Measurements from ENCODE around the gene DEFB131B.
"Not testable (repeated sequence)": the region's sequence is repeated elsewhere in the genome, so short reads cannot be mapped to it uniquely, and the experiment has no call there.

Gene DEFB131B

GRCh38 chr11:71878059-71878458, at the start of gene DEFB131B:
DEFB131B (plus strand) TSS chr11:71878453; CDS start chr11:71878453, 0 bp downstream.
- not testable (repeated sequence) for DNase-seq

DNA sequence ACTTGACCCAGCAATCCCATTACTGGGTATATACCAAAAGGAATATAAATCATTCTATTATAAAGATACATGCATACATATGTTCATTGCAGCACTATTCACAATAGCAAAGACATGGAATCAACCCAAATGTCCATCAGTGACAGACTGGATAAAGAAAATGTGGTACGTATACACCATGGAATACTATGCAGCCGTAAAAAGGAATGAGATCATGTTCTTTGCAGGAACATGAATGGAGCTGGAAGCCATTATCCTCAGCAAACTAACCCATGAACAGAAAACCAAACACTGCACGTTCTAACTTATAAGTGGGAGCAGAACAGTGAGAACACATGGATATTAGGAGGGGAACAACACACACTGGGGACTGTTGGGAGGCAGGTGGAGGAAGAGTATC, 49.0 kb upstream of the DEFB131B start:
- not testable (repeated sequence) for DNase-seq

DNA sequence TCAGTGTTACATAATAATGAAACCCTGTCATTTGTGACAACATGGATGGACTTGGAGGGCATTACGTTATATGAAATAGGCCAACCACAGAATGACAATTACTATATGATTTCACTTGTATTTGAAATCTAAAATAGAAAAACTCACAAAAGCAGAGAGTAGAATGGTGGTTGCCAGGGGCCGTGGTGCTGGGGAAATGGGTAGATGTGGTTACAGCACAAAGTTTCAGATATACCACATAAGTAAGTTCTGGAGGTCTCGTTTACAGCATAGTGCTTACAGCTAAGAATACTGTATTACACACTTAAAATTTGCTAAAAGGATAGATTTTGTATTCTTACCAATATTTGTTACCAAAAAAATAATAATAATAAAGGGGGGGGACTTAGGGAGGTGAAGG, 48.6 kb upstream of the DEFB131B start:
- DNase-seq, result not testable (repeated sequence)

- DNase-seq, result not testable (repeated sequence)
Observed at GRCh38 chr11:71832811-71833210, 45.4 kb upstream of the DEFB131B start, which contains the start of gene DEFB108B. DEFB108B (plus strand) TSS chr11:71833200; CDS start chr11:71833200, 0 bp downstream.

DNA sequence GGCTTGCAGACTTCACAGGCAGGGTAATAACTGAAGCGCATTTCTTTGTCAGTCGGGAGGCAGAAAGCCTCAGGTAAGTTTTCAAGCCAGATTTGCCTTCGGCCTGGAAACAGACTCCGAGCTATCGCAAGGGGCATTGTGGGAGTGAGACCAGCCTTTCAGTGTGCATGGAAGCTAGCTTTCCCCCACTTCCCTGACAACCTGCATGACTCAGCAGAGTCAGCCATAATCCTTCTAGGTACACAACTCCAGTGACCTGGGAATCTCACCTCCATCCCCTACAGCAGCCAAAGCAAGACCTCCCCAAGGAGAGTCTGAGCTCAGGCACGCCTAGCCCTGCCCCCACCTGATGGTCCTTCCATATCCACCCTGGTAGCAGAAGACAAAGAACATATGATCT, 35.5 kb upstream of the DEFB131B start:
- DNase-seq, result not testable (repeated sequence)

GRCh38 chr11:71843355-71843754, 34.9 kb upstream of the DEFB131B start:
- DNase-seq, result not testable (repeated sequence)

- no peak for DNase-seq
Observed at GRCh38 chr11:71843858-71844257, 34.4 kb upstream of the DEFB131B start.

GRCh38 chr11:71853895-71854294, 24.4 kb upstream of the DEFB131B start:
- not testable (repeated sequence) for DNase-seq

- peak; percentile 13 to 38 (median 38) for DNase-seq
Observed at GRCh38 chr11:71855880-71856279, 22.4 kb upstream of the DEFB131B start.

DNA sequence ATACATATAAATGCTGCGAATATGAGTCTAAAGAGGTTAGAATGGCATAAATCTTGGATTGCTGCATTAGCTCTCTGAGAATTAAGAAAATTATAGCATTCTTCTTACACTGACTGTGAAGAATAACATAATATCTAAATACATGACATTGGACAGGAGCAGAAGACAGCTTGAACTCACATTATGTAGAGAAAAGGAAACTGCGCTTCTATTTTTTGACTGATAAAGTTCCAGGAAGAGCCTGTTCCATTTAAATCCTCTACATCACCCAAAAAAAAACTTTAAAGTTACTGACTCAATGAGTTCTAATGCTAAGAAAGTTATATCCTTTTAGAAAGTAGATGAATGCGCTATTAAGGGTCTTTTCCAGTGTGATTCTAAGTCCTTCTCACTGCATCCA, 17.4 kb upstream of the DEFB131B start:
- not testable (repeated sequence) for DNase-seq

GRCh38 chr11:71863978-71864627, 14.2 kb upstream of the DEFB131B start:
- DNase-seq, result peak; percentile 52 to 67 (median 63)

- not testable (repeated sequence) for DNase-seq
Observed at GRCh38 chr11:71867209-71867608, 11.0 kb upstream of the DEFB131B start.

DNA sequence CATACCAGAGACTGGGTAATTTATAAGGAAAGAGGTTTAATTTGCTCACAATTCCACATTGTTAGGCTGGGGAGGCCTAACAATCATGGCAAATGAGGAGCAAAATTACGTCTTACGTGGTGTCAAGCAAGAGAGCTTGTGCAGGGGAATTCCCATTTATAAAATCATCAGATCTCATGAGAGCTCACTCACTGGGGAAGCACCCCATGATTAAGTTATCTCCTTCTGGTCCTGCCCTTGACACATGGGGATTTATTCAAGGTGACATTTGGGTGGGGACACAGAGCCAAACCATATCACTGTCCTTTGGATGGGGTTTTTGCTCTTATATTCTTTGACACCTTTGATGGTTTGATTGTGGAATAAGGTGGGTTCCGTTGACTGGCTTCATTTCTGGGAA, 8.3 kb upstream of the DEFB131B start:
- DNase-seq, result peak; percentile 28 to 42 (median 41)

DNA sequence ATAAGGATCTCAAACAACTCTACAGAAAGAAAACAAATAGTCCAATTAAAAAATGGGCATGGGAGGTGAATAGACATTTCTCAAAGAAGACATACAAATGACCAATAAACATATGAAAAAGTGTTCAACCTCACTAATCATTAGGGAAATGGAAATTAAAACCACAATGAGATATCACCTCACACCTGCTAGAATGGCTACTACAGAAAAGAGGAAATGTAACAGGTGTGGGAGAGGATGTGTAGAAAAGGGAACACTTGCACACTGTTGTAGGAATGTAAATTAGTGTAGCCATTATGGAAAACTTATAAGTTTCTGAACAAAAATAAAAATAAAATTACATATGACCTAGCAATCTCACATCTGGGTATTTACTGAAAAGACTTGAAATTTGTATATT, 7.6 kb upstream of the DEFB131B start:
- not testable (repeated sequence) for DNase-seq

- DNase-seq, result not testable (repeated sequence)
Observed at GRCh38 chr11:71876262-71876661, 2.0 kb upstream of the DEFB131B start.

DNA sequence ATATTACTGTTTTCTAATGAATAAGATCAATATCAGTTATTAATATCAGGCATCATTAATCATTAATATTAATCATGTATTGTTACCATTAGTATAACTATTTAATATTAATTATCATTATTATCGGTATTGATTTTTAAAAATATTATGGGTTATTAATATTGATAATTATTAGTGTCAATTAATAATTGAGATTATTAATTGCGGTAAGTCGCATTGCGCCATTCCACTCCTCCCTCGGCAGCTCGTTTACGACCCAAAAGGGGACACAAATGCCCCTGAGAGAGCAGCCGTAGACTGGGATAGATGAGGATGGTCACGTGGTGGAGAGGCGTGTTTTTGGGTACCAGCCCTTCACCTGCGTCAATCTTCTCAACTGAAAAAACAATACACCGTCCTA, 7.6 kb downstream of the DEFB131B start:
- DNase-seq, result not testable (repeated sequence)

DNA sequence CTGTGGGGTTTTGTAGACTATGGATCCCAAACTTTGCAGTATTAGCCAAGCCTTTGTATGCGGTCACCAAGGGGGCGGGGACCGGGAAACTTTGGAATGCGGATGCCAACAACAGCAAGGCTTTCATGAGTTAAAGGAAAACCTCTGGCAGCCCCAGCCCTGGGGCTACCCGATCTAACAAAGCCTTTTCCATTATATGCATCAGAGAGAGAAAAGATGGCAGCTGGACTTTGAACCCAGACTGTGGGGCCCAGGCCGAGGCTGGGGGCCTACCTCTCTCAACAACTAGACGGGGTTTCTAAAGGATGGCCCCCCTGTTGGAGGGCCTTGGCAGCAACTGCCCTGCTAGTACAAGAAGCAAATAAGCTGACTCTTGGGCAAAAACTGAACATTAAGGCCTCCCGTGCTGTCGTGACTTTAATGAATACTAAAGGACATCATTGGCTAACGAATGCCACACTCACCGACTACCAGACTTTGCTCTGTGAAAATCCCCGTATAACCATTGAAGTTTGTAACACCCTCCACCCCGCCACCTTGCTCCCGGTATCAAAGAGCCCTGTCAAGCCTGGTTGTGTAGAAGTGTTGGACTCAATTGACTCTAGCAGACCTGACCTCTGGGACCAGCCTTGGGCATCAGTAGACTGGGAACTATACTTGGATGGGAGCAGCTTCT, 10.2 kb downstream of the DEFB131B start:
- DNase-seq, result not testable (repeated sequence)

DNA sequence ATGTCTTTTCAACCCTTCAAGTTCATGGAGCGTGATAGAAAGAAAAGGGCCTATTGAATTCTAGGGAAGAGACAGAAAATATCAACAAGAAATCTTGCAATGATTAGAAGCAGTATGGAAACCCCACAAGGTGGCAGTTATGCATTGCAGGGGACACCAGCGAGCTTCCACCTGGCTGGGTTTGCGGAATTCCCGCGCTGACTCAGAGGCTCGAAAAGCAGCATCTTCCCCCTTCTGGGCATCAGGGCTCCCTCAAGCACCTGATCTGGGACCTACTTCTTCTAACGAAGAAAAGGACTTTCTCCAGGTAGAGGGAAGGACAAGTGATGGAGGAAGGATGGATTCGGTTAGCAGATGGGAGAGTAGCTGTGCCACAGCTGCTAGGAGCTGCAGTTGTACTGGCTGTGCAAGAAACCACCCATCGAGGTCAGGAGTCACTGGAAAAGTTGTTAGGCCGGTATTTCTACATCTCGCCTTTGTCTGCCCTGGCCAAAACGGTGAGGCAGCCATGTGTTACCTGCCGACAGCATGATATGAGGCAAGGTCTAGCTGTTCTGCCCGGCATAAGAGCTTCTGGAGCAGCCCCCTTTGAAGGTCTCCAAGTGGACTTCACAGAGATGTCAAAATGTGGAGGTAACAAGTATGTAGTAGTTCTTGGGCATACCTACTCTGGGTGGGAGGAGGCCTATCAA, 11.1 kb downstream of the DEFB131B start:
- not testable (repeated sequence) for DNase-seq

DNA sequence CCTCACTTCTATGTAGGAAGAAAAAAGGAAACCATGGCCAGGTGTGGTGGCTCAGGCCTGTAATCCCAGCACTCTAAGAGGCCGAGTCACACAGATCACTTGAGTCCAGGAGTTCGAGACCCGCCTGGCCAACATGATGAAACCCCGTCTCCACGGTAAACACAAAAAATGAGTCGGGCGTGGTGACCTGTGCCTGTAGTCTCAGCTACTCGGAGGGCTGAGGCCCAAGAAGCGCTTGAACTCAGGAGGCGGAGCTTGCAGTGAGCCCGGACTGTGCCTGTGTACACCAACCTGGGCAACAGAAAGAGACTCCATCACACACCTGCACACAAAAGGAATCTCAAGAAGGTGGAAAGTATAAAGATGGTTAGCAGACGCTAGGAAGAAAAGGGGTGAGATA, 17.7 kb downstream of the DEFB131B start:
- no peak for DNase-seq

- not testable (repeated sequence) for DNase-seq
Observed at GRCh38 chr11:71901137-71901536, 22.9 kb downstream of the DEFB131B start.

DNA sequence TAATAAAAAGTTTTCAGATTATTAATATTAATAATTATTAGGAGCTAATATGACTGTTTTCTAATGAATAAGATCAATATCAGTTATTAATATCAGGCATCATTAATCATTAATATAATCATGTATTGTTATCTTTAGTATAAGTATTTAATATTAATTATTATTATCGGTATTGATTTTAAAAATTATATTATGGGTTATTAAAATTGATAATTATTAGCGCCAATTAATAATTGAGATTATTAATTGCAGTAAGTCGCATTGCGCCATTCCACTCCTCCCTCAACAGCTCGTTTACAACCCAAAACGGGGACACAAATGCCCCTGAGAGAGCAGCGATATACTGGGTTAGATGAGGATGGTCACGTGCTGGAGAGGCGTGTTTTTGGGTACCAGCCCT, 30.0 kb downstream of the DEFB131B start:
- DNase-seq, result no peak

DNA sequence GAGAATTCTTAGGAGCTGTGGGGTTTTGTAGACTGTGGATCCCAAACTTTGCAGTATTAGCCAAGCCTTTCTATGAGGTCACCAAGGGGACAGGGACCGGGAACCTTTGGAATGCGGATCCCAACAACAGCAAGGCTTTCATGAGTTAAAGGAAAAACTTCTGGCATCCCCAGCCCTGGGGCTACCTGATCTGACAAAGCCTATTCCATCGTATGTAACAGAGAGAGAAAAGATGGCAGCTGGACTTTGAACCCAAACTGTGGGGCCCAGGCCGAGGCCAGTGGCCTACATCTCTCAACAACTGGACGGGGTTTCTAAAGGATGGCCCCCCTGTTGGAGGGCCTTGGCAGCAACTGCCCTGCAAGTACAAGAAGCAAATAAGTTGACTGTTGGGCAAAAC, 32.5 kb downstream of the DEFB131B start:
- DNase-seq, result not testable (repeated sequence)

DNA sequence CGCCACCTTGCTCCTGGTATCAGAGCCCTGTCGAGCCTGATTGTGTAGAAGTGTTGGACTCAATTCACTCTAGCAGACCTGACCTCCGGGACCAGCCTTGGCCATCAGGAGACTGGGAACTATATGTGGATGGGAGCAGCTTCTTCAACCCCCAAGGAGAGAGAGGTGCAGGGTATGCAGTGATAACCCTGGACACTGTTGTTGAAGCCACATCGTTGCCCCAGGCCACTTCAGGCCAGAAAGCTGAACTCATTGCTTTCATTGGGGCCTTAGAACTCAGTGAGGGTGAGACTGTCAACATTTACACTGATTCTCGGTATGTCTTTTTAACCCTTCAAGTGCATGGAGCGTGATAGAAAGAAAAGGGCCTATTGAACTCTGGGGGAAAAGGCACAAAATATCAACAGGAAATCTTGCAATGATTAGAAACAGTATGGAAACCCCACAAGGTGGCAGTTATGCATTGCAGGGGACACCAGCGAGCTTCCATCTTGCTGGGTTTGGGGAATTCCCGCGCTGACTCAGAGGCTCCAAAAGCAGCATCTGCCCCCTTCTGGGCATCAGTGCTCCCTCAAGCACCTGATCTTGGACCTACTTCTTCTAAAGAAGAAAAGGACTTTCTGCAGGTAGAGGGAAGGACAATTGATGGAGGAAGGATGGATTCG, 33.2 kb downstream of the DEFB131B start:
- peak; percentile 28 to 47 (median 38) for DNase-seq

Measured in suppressor macrophage treated with lipopolysaccharide for 1 hour (primary cell).